CD14-positive monocyte (primary cell): ENCODE results near the gene EMILIN3. TPM values are rescaled to one million over a fixed set of nuclear protein-coding genes. Genes with fewer than 3 reads are reported as not detected.
A peak's percentile ranks its signal among the peaks of the same experiment; 100 is the strongest.

Experiments used
- DNase-seq, 3 donors: peaks; one replicate each; pipeline ENCODE4 v3.0.0-alpha.2; 2011 to 2022
- H2AFZ ChIP-seq: 2 replicates; pipeline ENCODE4 v1.6.0; 2012; ENCODE audit warnings: mild to moderate bottlenecking, low read depth, low read length, inconsistent platforms; ENCODE audit not compliant: insufficient read depth, poor library complexity, severe bottlenecking
- H3K27ac ChIP-seq, 2 donors: 1 replicate in 1 of 2; 2 replicates in 1 of 2; pipeline ENCODE4 v1.5.1; 2012 to 2013; ENCODE audit warnings: low read length in 2 of 2, control low read depth in 1 of 2, inconsistent platforms in 1 of 2, low read depth in 1 of 2, mild to moderate bottlenecking in 1 of 2
- H3K27me3 ChIP-seq, 2 donors: one replicate each; pipeline versions ENCODE4 v1.6.0 to v1.6.1; 2011 to 2013; ENCODE audit warnings: low read length in 2 of 2; ENCODE audit not compliant: control insufficient read depth in 2 of 2, insufficient read depth in 2 of 2
- H3K36me3 ChIP-seq, 2 donors: replicated peaks in 1 of 2; 1 replicate in 1 of 2; 2 replicates in 1 of 2; pipeline versions ENCODE4 v1.5.1 to v1.6.1; 2012 to 2013; ENCODE audit warnings: low read length in 2 of 2, control low read depth in 1 of 2, inconsistent platforms in 1 of 2, mild to moderate bottlenecking in 1 of 2; ENCODE audit not compliant: insufficient read depth in 2 of 2, control insufficient read depth in 1 of 2
- H3K4me1 ChIP-seq, 2 donors: 1 replicate in 1 of 2; 2 replicates in 1 of 2; pipeline versions ENCODE4 v1.5.1 to v1.6.1; 2012 to 2013; ENCODE audit warnings: low read length in 2 of 2, control low read depth in 1 of 2, inconsistent platforms in 1 of 2, mild to moderate bottlenecking in 1 of 2, moderate library complexity in 1 of 2; ENCODE audit not compliant: insufficient read depth in 2 of 2, control insufficient read depth in 1 of 2
- H3K4me2 ChIP-seq: replicated peaks from 2 replicates; pipeline ENCODE3; 2012; ENCODE audit warnings: low read length, moderate library complexity, mild to moderate bottlenecking; ENCODE audit not compliant: poor library complexity, severe bottlenecking; ENCODE audit errors: extremely low read depth
- H3K4me3 ChIP-seq, 3 experiments: fragments of 200-600 bp in 1 of 3; sonication (generic) in 1 of 3; replicated peaks in 1 of 3; 1 replicate in 2 of 3; 2 replicates in 1 of 3; pipeline ENCODE4 v1.5.1; 2011 to 2013; ENCODE audit warnings: low read length in 3 of 3, mild to moderate bottlenecking in 3 of 3, control low read depth in 2 of 3, low read depth in 2 of 3, inconsistent platforms in 1 of 3, moderate library complexity in 1 of 3
- H3K79me2 ChIP-seq: 2 replicates; pipeline ENCODE4 v1.6.0; 2012; ENCODE audit warnings: mild to moderate bottlenecking, control low read depth, inconsistent platforms, low read length, moderate library complexity; ENCODE audit not compliant: insufficient read depth
- H3K9ac ChIP-seq: 2 replicates; pipeline ENCODE4 v1.6.0; 2017; ENCODE audit warnings: low read length, mild to moderate bottlenecking; ENCODE audit not compliant: insufficient read depth, poor library complexity, severe bottlenecking
- H3K9me3 ChIP-seq, 2 donors: replicated peaks in 1 of 2; 1 replicate in 1 of 2; 2 replicates in 1 of 2; pipeline versions ENCODE4 v1.5.1 to v1.6.1; 2012 to 2013; ENCODE audit warnings: low read length in 2 of 2, control low read depth in 1 of 2; ENCODE audit not compliant: control insufficient read depth in 1 of 2, insufficient read depth in 1 of 2
- H4K20me1 ChIP-seq: 2 replicates; pipeline ENCODE4 v1.6.0; 2012; ENCODE audit warnings: mild to moderate bottlenecking, low read length, control low read depth, moderate library complexity; ENCODE audit not compliant: insufficient read depth
- H3K27ac Mint-ChIP-seq, 7 donors: one replicate each; pipeline ENCODE4 v1.8.0; 2020; ENCODE audit warnings: mild to moderate bottlenecking in 7 of 7, mixed read lengths in 7 of 7, moderate library complexity in 6 of 7, inconsistent platforms in 2 of 7
- H3K27me3 Mint-ChIP-seq, 3 donors: one replicate each; pipeline ENCODE4 v1.8.0; 2021 to 2022; ENCODE audit warnings: low read depth in 3 of 3, mild to moderate bottlenecking in 3 of 3, mixed read lengths in 3 of 3, moderate library complexity in 3 of 3, inconsistent platforms in 1 of 3
- H3K36me3 Mint-ChIP-seq, 2 donors: one replicate each; pipeline ENCODE4 v1.8.0; 2020; ENCODE audit warnings: mixed read lengths in 2 of 2, inconsistent platforms in 1 of 2, mild to moderate bottlenecking in 1 of 2
- H3K4me1 Mint-ChIP-seq: one replicate; pipeline ENCODE4 v1.8.0; 2020; ENCODE audit warnings: mild to moderate bottlenecking, mixed read lengths
- H3K4me3 Mint-ChIP-seq, 2 donors: one replicate each; pipeline ENCODE4 v1.8.0; 2020; ENCODE audit warnings: mild to moderate bottlenecking in 2 of 2, mixed read lengths in 2 of 2, moderate library complexity in 1 of 2
- H3K9me3 Mint-ChIP-seq, 7 donors: one replicate each; pipeline ENCODE4 v1.8.0; 2020 to 2022; ENCODE audit warnings: mixed read lengths in 7 of 7, mild to moderate bottlenecking in 6 of 7, moderate library complexity in 6 of 7, inconsistent platforms in 2 of 7
- WGBS: methylation state at CpG from one replicate; pipeline ENCODE4 v1.1.5; 2013; ENCODE audit warnings: missing lambda C conversion rate; ENCODE audit not compliant: insufficient coverage; 5-methylcytosine and 5-hydroxymethylcytosine counted together
- intact Hi-C, 2 donors: fragments of 100-400 bp; cut with micrococcal nuclease; formaldehyde crosslinking; loops; one replicate each; pipeline versions ENCODE4 v1.15.0 to v1.15.1; 2023
- polyA plus RNA-seq, 3 donors: library from polyadenylated mRNA; depleted of rRNA in 1 of 3; unstranded in 2 of 3; stranded (reverse) in 1 of 3; fragments of 300-500 nt in 2 of 3; fragments of >200 nt in 1 of 3; fragmentation: Illumina TruSeq in 2 of 3; gene quantifications; 1 replicate in 2 of 3; 2 replicates in 1 of 3; pipeline ENCODE4 v1.2.3, GENCODE V29; 2012 to 2021
- TF ChIP-seq, protein P1 (sequence below): fragments of 200-600 bp; IDR thresholded peaks from one replicate; pipeline ENCODE4 v1.8.0; 2022; ENCODE audit warnings: antibody characterized with exemption, mild to moderate bottlenecking

The EMILIN3 gene
- polyA plus RNA-seq, 3 donors = not detected

- Histone ChIP-seq H3K4me1 (peaks cover 11 to 23% of the 10 kb centered on the region in 2 donors), H4K20me1 (no peaks in the 10 kb centered on the region), H3K9me3 (no peaks in the 10 kb centered on the region), H3K27ac (peak overlapping the region in 1 of 2 donors; percentile 59), H3K4me2 (peak overlapping the region; percentile 90), H3K4me3 (peak overlapping the region; percentile 60 to 86 (median 81)), H3K27me3 (peaks cover 0 to 2% of the 10 kb centered on the region in 2 donors), H3K36me3 (no peaks in the 10 kb centered on the region), H3K9ac (peak overlapping the region; percentile 72), H2AFZ (peak overlapping the region; percentile 95), H3K79me2 (peaks cover 6% of the 10 kb centered on the region)
- intact Hi-C loops = loop anchor here in 1 of 2 donors (10.0 kb wide), 1 partner anchor 352 kb away; no protein-coding TSS in a partner anchor
- peaks cover 0 to 1% (median 0%) of the 10 kb centered on the region in 7 donors for H3K9me3 Mint-ChIP-seq
- peak in 2 of 3 donors; percentile 24 to 37 for DNase-seq
- 5% methylated on average over 66 of the region's 66 CpGs for WGBS
- peak overlapping the region; percentile 86 to 90 for H3K4me3 Mint-ChIP-seq
- peaks cover 24% of the 10 kb centered on the region for H3K4me1 Mint-ChIP-seq
- TF ChIP-seq, protein P1, sequence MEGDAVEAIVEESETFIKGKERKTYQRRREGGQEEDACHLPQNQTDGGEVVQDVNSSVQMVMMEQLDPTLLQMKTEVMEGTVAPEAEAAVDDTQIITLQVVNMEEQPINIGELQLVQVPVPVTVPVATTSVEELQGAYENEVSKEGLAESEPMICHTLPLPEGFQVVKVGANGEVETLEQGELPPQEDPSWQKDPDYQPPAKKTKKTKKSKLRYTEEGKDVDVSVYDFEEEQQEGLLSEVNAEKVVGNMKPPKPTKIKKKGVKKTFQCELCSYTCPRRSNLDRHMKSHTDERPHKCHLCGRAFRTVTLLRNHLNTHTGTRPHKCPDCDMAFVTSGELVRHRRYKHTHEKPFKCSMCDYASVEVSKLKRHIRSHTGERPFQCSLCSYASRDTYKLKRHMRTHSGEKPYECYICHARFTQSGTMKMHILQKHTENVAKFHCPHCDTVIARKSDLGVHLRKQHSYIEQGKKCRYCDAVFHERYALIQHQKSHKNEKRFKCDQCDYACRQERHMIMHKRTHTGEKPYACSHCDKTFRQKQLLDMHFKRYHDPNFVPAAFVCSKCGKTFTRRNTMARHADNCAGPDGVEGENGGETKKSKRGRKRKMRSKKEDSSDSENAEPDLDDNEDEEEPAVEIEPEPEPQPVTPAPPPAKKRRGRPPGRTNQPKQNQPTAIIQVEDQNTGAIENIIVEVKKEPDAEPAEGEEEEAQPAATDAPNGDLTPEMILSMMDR = no peak
- H3K36me3 Mint-ChIP-seq = peaks cover 0 to under 1% of the 10 kb centered on the region in 2 donors
- H3K27ac Mint-ChIP-seq = peak overlapping the region in 5 of 7 donors; percentile 61 to 88 (median 76)
- H3K27me3 Mint-ChIP-seq = peaks cover 3 to 17% (median 15%) of the 10 kb centered on the region in 3 donors
Measured at GRCh38 chr20:41316602-41317545, 49.7 kb downstream of the EMILIN3 start.

GRCh38 chr20:41316051-41316450, 50.6 kb downstream of the EMILIN3 start:
- Histone ChIP-seq H3K36me3 (no peaks in the 10 kb centered on the region), H3K27me3 (peaks cover 0 to 2% of the 10 kb centered on the region in 2 donors), H3K4me3 (no peak overlapping the region), H3K4me1 (peaks cover 11 to 15% of the 10 kb centered on the region in 2 donors), H2AFZ (no peak overlapping the region), H3K27ac (no peak overlapping the region), H3K79me2 (peaks cover 6% of the 10 kb centered on the region), H3K4me2 (peak overlapping the region; percentile 90), H3K9me3 (no peaks in the 10 kb centered on the region), H4K20me1 (no peaks in the 10 kb centered on the region), H3K9ac (no peak overlapping the region)
- Mint-ChIP-seq H3K4me3 (no peak overlapping the region), H3K36me3 (peaks cover 0 to 3% of the 10 kb centered on the region in 2 donors), H3K27ac (no peak overlapping the region), H3K27me3 (peaks cover 0 to 17% (median 15%) of the 10 kb centered on the region in 3 donors), H3K9me3 (peaks cover 0 to 1% (median 0%) of the 10 kb centered on the region in 7 donors), H3K4me1 (peaks cover 20% of the 10 kb centered on the region)
- 83% methylated on average over 1 of the region's 6 CpGs for WGBS
- intact Hi-C loops = loop anchor here in 1 of 2 donors (10.0 kb wide), 1 partner anchor 351 kb away; no protein-coding TSS in a partner anchor
- TF ChIP-seq, protein P1 = no peak
- no peak for DNase-seq
